H1 (cell line): ENCODE measurements around the gene CNKSR2. TPM values are rescaled to one million over a fixed set of nuclear protein-coding genes. Genes with fewer than 3 reads are reported as not detected.

Source experiments
- CHD1 ChIP-seq: IDR thresholded peaks from 2 replicates; pipeline ENCODE4 v1.6.1; 2012; ENCODE audit warnings: low read depth, low read length, improper control_type of control experiment
- CHD7 ChIP-seq: fragments of 300-600 bp; sonication (generic); IDR thresholded peaks from 2 replicates; pipeline ENCODE4 v1.7.1; 2012; ENCODE audit warnings: low read length, moderate library complexity, mild to moderate bottlenecking, inconsistent platforms; ENCODE audit not compliant: insufficient replicate concordance
- EGR1 ChIP-seq: IDR thresholded peaks from 2 replicates; pipeline ENCODE4 v1.6.1; 2011; ENCODE audit warnings: low read depth, low read length, borderline replicate concordance
- EZH2 ChIP-seq: fragments of 200-600 bp; sonication (generic); IDR thresholded peaks from 2 replicates; pipeline ENCODE4 v1.7.1; 2012; ENCODE audit warnings: low read depth, mild to moderate bottlenecking, moderate library complexity, low read length, inconsistent platforms; ENCODE audit not compliant: severe bottlenecking
- KDM4A ChIP-seq: IDR thresholded peaks from one replicate; pipeline ENCODE4 v1.7.1; 2012; ENCODE audit warnings: low read depth, mild to moderate bottlenecking, moderate library complexity, low read length, inconsistent platforms; ENCODE audit not compliant: severe bottlenecking
- NANOG ChIP-seq: IDR thresholded peaks from 2 replicates; pipeline ENCODE4 v1.6.1; 2011; ENCODE audit warnings: low read length, low read depth, mild to moderate bottlenecking, inconsistent platforms; ENCODE audit not compliant: insufficient read depth, poor library complexity, severe bottlenecking
- TEAD4 ChIP-seq: IDR thresholded peaks from 2 replicates; pipeline ENCODE4 v1.6.1; 2012; ENCODE audit warnings: low read depth, low read length, inconsistent platforms, mixed read lengths
- polyA plus RNA-seq, 7 experiments: library from polyadenylated mRNA; depleted of rRNA in 3 of 7; stranded (reverse) in 5 of 7; unstranded in 2 of 7; fragments of >200 nt in 5 of 7; fragments of 200-250 nt in 2 of 7; gene quantifications; 1 replicate in 5 of 7; 2 replicates in 1 of 7; 4 replicates in 1 of 7; pipeline versions ENCODE4 v1.2.1 to v1.2.3, GENCODE V29; 2011 to 2013; ENCODE audit warnings: missing spikeins in 2 of 7, mixed read lengths in 2 of 7
- total RNA-seq: library from RNA; stranded (reverse); fragmentation: NEBNext Ultra II Directional; extraction: Animal tissue kit (Norgen Biotek cat#: 25700); gene quantifications from 2 replicates; pipeline ENCODE4 v1.2.1, GENCODE V29; 2021
- TF ChIP-seq, protein P1 (sequence below): IDR thresholded peaks from 2 replicates; pipeline ENCODE4 v1.6.1; 2012; ENCODE audit warnings: low read length, inconsistent platforms

Gene CNKSR2
- total and polyA plus RNA-seq, 2 of the 8 experiments (the other 6 are each of a cell fraction or from before 2014, with no cell fraction given), result 5.5 to 16.3 TPM

- TF ChIP-seq KDM4A (no peak), TEAD4 (no peak), NANOG (no peak), EGR1 (no peak), EZH2 (no peak), CHD7 (no peak), CHD1 (no peak)
- TF ChIP-seq, protein P1, sequence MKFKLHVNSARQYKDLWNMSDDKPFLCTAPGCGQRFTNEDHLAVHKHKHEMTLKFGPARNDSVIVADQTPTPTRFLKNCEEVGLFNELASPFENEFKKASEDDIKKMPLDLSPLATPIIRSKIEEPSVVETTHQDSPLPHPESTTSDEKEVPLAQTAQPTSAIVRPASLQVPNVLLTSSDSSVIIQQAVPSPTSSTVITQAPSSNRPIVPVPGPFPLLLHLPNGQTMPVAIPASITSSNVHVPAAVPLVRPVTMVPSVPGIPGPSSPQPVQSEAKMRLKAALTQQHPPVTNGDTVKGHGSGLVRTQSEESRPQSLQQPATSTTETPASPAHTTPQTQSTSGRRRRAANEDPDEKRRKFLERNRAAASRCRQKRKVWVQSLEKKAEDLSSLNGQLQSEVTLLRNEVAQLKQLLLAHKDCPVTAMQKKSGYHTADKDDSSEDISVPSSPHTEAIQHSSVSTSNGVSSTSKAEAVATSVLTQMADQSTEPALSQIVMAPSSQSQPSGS, result no peak
Measured at GRCh38 chrX:21574793-21575192, 200.6 kb downstream of the CNKSR2 start (continued).
